NCI-H2107 treated with DMSO at 0.1 percent for 48 hours (cell line): Measurements from ENCODE around the gene FAM171A2.
"Not testable (repeated sequence)": the region's sequence is repeated elsewhere in the genome, so short reads cannot be mapped to it uniquely, and the experiment has no call there.

ENCODE experiments used
- DNase-seq: peaks from one replicate; lab custom pipeline; 2025; ENCODE audit not compliant: unreplicated experiment; lab: John Stamatoyannopoulos, UW

The FAM171A2 gene

GRCh38 chr17:44363613-44364159, at the start of gene FAM171A2:
TSS of gene FAM171A2 (minus strand) at chr17:44363853. CDS start at chr17:44363714, 139 bp downstream.
- DNase-seq: no peak

GRCh38 chr17:44409309-44410028, 45.8 kb upstream of the FAM171A2 start:
- DNase-seq: no peak

DNA sequence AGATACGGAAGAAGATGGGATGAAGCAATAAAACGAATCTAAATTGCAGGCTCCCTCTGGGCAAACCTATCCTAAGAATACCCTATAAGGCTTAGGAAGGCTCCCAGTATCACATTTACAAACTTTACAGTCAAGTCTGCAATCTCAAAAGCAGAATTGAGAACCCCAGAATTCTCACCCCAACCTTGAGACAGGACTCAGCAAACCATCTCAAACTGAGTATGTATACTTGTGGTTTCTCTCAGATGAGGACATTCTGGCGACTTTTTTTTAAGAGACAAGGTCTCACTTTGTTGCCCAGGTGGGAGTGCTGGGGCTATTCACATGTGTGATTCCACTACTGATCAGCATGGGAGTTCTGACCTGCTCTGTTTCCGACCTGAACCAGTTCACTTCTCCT, 45.1 kb upstream of the FAM171A2 start:
- no peak for DNase-seq

GRCh38 chr17:44402564-44403172, 39.0 kb upstream of the FAM171A2 start:
- no peak for DNase-seq

DNA sequence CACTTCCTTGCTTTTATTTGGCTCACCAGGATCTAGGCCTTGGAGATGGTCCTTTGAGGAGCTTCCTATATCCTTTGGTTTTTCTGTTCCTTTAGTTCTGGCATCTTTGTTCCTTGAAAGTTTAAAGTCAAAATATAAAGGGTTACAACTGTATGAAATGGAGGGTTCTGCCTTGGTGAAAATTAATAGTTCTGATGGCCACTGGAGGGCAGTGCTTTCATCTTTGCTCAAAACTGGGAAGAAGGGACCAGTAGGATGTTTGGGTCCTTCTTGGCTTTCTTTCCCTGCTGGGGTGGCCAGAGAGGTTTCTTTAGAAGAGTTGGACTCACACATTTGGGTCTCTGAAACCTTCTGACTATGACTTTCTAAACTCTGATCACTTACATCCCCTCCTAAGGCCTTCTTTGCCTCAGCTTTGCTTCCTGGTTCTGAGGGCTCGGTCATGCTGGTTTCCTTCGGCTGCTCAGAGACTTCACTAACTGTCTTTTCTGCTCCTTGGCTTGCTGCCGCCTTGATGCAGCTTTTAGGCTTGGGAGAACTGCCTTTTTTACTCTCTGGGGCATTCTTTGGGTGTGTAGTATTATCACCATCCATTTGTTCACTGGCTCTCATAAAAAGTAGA, 36.7 kb upstream of the FAM171A2 start:
- DNase-seq: no peak

GRCh38 chr17:44398692-44399691, 35.3 kb upstream of the FAM171A2 start:
- no peak for DNase-seq

DNA sequence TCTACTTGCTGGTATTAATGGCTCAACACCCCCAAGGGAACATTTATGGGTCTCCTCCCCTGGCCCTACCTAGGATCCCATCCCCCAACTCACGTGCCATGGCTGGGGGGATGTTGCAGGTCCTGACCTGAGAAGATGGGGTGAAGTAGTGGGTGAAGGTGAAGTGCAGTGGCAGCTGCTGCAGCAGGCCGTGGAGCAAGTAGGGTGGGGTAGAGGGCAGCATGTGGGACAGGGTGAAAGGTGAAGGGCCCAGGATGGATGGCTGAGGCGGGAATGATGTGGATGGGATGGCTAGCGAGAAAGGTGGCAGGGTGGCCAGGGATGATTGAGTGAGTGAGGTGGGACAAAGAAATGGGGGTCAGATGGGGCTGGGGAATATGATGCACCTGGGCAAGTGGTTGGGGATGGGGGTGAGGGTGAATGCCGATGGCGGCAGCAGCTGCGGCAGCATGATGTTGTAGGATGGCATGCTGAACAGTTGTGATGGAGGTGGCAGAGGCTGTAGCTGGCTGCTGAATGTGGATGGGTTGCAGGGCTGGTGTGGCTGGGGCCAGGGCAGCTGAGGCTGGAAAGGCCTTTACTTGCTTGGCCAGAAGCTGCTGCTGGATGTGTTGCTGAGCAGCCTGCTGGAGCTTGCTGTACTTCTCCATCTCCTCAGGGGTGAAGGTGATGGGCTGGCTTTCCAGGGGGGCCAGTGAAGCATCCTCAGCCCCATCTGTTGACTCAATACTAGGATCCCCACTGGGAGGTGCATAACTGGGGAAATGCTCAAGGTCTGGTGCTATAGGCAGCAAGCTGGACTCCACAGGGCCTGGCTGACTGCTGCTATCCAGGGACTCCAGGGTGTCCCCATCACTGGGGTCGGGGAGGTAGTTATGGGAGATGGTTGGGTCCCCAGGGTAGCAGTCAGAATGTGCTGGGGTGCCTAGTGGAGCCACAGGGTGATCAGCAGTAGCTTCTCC, 34.1 kb upstream of the FAM171A2 start:
- no peak for DNase-seq

GRCh38 chr17:44396946-44397345, 33.3 kb upstream of the FAM171A2 start:
- no peak for DNase-seq

DNA sequence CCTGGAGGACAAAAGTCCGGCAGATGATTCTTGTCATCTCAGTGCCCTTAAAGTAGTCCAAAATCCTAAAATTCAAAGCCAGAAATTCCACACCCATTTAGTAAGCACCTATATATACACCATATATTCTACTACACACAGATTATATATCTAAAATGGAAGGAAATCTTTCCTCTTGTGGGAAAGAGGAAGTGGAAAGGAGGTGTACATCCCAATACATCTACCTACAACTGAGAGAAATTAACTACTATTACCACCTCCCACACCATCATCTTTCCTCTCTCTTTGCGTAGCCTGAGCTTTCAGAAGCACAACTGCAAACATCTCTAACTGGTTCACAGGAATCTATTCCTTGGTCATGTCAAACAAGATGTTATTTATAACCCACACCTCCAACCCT, 31.2 kb upstream of the FAM171A2 start:
- no peak for DNase-seq

- not testable (repeated sequence) for DNase-seq
Measured at GRCh38 chr17:44394112-44394511, 30.5 kb upstream of the FAM171A2 start.

GRCh38 chr17:44390250-44390870, 26.7 kb upstream of the FAM171A2 start:
- DNase-seq: no peak

DNA sequence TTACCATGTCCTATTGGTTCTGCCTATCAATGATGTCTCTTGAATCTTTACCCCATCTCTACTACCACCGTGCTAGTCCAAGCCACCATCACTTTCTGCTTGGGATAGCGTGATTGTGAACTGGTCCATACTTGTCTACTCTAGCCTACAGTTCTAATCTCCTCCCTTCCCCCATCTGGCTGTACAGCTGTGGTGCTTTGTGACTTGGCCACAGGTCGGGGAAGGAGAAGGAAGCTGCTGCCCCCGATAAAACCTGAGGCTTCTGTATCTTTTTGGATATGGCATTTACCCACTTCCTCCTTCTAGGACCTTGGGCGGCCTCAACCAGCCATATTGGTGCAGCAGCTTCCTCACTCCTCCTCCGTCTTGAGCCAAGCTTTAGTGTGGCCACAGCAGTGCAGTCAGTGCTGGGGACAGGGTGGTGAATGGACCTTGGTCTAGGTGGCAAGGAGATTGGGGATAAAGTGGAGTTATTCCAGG, 26.1 kb upstream of the FAM171A2 start:
- DNase-seq: no peak

- no peak for DNase-seq
Measured at GRCh38 chr17:44389281-44389680, 25.6 kb upstream of the FAM171A2 start, which contains the start of gene ITGA2B. TSS of gene ITGA2B (minus strand) at chr17:44389649. CDS start at chr17:44389473, 176 bp downstream.

DNA sequence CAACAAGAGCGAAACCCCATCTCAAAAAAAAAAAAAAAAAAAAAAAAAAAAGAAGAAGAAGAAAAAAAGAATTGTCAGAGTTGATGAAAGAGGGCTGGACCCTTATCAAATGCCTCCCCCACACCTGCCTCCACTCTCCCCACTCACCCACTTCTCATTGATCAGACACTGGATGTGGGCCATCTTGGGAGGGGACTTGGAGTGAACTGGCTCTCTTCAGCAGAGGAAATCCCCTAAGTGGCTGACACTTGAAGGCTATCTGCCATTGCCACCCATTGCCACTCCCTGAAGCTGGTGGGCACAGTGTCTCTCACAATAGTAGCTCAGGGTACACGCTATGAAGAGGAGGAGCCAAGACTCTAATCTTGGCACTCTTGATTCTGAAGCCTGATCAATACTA, 24.2 kb upstream of the FAM171A2 start:
- DNase-seq: no peak

GRCh38 chr17:44386182-44386525, 22.5 kb upstream of the FAM171A2 start:
- no peak for DNase-seq

DNA sequence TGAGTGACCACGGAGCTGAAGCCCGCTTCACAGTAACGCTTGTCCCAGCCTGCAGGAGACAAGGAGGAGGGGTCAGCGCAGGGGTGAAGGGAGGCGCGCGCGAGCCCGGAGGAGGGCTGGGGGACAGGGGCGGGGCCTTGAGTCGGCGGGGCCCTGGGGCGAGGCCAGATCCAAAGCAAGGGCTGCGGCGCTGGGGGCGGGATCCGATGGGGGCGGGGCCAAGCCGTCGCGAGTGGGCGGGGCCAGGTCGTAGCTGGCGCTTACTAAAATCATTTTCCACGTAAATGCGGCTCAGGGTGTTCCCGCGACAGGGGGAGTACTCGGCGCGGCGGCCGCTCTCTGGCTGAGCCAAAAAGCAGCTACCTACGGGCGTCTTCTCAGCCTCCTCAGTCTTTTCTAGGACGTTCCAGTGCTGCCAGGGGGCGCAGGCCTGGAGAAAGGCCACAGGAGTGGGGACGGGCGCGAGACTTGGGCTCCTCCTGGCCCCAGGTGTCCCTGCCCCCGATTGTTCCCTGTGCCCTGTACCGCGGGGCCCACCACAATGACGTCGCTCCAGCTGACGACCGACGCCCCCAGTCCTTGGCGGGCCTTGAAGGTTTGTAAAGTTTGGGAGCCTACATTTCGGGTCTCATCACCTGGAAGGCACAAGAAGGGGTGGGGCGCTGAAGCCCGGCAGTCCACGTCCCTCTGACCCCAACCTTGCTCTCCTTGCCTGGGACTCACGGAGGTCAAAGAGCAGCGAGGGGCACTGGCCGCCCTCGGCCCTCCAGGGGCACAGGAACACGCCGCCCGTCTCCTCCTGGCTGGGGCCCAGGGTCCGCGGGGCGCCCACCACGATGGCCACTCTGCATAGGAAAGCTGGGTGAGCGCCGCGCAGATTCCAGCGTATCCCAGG, 21.9 kb upstream of the FAM171A2 start:
- DNase-seq: peak; percentile 44

- DNase-seq: no peak
Measured at GRCh38 chr17:44384823-44385286, 21.2 kb upstream of the FAM171A2 start.

DNA sequence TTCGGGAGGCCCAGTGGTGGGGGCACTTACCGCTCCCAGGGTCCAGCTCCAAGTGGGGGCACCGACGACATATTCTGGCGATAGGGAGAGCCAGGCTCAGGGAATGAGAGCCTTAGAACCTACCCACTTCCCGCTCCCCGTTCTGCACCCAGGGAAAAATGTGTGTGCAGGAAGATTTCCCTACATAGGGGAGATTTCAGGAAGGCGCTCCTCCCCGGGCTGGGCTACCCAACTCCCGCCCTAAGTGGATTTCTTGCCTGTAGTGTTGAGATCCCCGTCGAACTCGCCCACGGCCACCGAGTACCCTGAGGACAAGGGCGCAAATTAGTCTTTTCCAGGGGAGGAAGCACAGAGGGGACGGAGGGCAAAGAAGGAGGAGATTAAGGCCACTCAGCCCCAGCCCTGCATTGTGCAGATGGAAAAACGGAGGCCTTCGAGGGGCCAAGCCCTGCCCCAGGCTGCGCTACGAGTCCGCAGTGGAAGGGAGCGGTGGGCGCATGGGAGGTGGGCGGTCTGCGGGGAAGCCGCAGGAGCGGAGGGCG, 20.7 kb upstream of the FAM171A2 start:
- no peak for DNase-seq
